AG09309 (cell line): ENCODE measurements around the gene C13orf46.
A peak's percentile ranks its signal among the peaks of the same experiment; 100 is the strongest.

Source experiments
- DNase-seq: peaks from one replicate; pipeline ENCODE4 v3.0.0-alpha.2; 2010; ENCODE audit warnings: low read depth
- H3K4me3 ChIP-seq: 2 replicates; pipeline ENCODE4 v1.5.1; 2011; ENCODE audit warnings: mild to moderate bottlenecking, low read depth, low read length, moderate library complexity; ENCODE audit not compliant: control insufficient read depth
- CTCF ChIP-seq: IDR thresholded peaks from 2 replicates; pipeline ENCODE4 v1.5.1; 2011; ENCODE audit warnings: mild to moderate bottlenecking, low read depth, low read length, inconsistent platforms; ENCODE audit not compliant: insufficient read depth, control insufficient read depth; ENCODE audit errors: missing control alignments

Gene C13orf46

GRCh38 chr13:114019367-114019766, 45.5 kb upstream of the C13orf46 start:
- no peak for DNase-seq
- TF ChIP-seq CTCF: no peak
- no peak overlapping the region for H3K4me3 ChIP-seq

GRCh38 chr13:114018461-114019055, 44.7 kb upstream of the C13orf46 start:
- DNase-seq: no peak
- no peak for TF ChIP-seq CTCF

GRCh38 chr13:114017966-114018365, 44.1 kb upstream of the C13orf46 start:
- DNase-seq: no peak
- TF ChIP-seq CTCF: no peak
- H3K4me3 ChIP-seq: no peak overlapping the region

More at GRCh38 chr13:114018461-114019055, 44.7 kb upstream of the C13orf46 start:
- no peak overlapping the region for H3K4me3 ChIP-seq

- no peak overlapping the region for H3K4me3 ChIP-seq
- peak; percentile 38 for TF ChIP-seq CTCF
- DNase-seq: no peak
These were observed 43.3 kb upstream of the C13orf46 start for GRCh38 chr13:114017028-114017630.

GRCh38 chr13:114016321-114017027, 42.6 kb upstream of the C13orf46 start:
- no peak for TF ChIP-seq CTCF
- DNase-seq: no peak
- no peak overlapping the region for H3K4me3 ChIP-seq

GRCh38 chr13:114015969-114016295, 42.1 kb upstream of the C13orf46 start:
- H3K4me3 ChIP-seq: no peak overlapping the region
- no peak for DNase-seq
- TF ChIP-seq CTCF: no peak
